MM.1S (cell line): ENCODE data around the gene POU2F2.

Experiments
- DNase-seq: peaks from one replicate; pipeline ENCODE4 v3.0.0-alpha.2; 2015
- H2AFZ ChIP-seq: fragments of 300-600 bp; sonication (generic); 2 replicates; pipeline ENCODE4 v1.6.0; 2016; ENCODE audit warnings: antibody characterized with exemption, low read length
- H3F3A ChIP-seq: fragments of 300-600 bp; sonication (generic); 2 replicates; pipeline ENCODE4 v1.6.1; 2016; ENCODE audit warnings: mild to moderate bottlenecking, antibody characterized with exemption, low read length, moderate library complexity, mixed read lengths; ENCODE audit not compliant: insufficient read depth
- H3K27ac ChIP-seq: fragments of 300-600 bp; sonication (generic); 2 replicates; pipeline ENCODE4 v1.5.1; 2016; ENCODE audit warnings: mild to moderate bottlenecking, low read length
- H3K27me3 ChIP-seq: fragments of 300-600 bp; sonication (generic); replicated peaks from 2 replicates; pipeline ENCODE4 v1.6.0; 2016; ENCODE audit warnings: low read length; ENCODE audit not compliant: insufficient read depth
- H3K36me3 ChIP-seq: fragments of 300-600 bp; sonication (generic); replicated peaks from 2 replicates; pipeline ENCODE4 v1.6.1; 2016; ENCODE audit warnings: mild to moderate bottlenecking, low read length, mixed read lengths; ENCODE audit not compliant: insufficient read depth
- H3K4me1 ChIP-seq: fragments of 300-600 bp; sonication (generic); 2 replicates; pipeline ENCODE4 v1.6.1; 2016; ENCODE audit warnings: low read length, mixed read lengths
- H3K4me2 ChIP-seq: fragments of 300-600 bp; sonication (generic); 2 replicates; pipeline ENCODE4 v1.6.0; 2016; ENCODE audit warnings: low read depth, low read length
- H3K4me3 ChIP-seq: fragments of 300-600 bp; sonication (generic); 2 replicates; pipeline ENCODE4 v1.5.1; 2016; ENCODE audit warnings: low read length, mixed read lengths
- H3K79me2 ChIP-seq: fragments of 300-600 bp; sonication (generic); 2 replicates; pipeline ENCODE4 v1.6.1; 2016; ENCODE audit warnings: mixed run types, low read length, mixed read lengths
- H3K9ac ChIP-seq: fragments of 300-600 bp; sonication (generic); 2 replicates; pipeline ENCODE4 v1.6.1; 2016; ENCODE audit warnings: low read length, mixed read lengths
- H3K9me2 ChIP-seq: fragments of 300-600 bp; sonication (generic); replicated peaks from 2 replicates; pipeline ENCODE4 v1.6.1; 2016; ENCODE audit warnings: mild to moderate bottlenecking, low read length, mixed read lengths; ENCODE audit not compliant: insufficient read depth
- H3K9me3 ChIP-seq: fragments of 300-600 bp; sonication (generic); replicated peaks from 2 replicates; pipeline ENCODE4 v1.6.1; 2016; ENCODE audit warnings: mild to moderate bottlenecking, low read length, mixed read lengths; ENCODE audit not compliant: insufficient read depth
- H4K20me1 ChIP-seq: fragments of 300-600 bp; sonication (generic); 2 replicates; pipeline ENCODE4 v1.6.1; 2016; ENCODE audit warnings: mild to moderate bottlenecking, low read length, moderate library complexity, mixed read lengths; ENCODE audit not compliant: insufficient read depth
- EZH2 ChIP-seq: fragments of 300-600 bp; sonication (generic); optimal IDR thresholded peaks from 2 replicates; pipeline ENCODE3; 2017; ENCODE audit warnings: low read depth, mild to moderate bottlenecking, antibody characterized with exemption, low read length, mixed read lengths
- EZH2phosphoT487 ChIP-seq: fragments of 300-600 bp; sonication (generic); IDR thresholded peaks from 2 replicates; pipeline ENCODE4 v1.6.1; 2018; ENCODE audit warnings: antibody characterized with exemption, low read length
- TF ChIP-seq, protein P1 (sequence below): fragments of 300-600 bp; sonication (generic); IDR thresholded peaks from 2 replicates; pipeline ENCODE4 v1.5.1; 2016; ENCODE audit warnings: antibody characterized with exemption, low read length, mixed read lengths

Gene POU2F2

DNA sequence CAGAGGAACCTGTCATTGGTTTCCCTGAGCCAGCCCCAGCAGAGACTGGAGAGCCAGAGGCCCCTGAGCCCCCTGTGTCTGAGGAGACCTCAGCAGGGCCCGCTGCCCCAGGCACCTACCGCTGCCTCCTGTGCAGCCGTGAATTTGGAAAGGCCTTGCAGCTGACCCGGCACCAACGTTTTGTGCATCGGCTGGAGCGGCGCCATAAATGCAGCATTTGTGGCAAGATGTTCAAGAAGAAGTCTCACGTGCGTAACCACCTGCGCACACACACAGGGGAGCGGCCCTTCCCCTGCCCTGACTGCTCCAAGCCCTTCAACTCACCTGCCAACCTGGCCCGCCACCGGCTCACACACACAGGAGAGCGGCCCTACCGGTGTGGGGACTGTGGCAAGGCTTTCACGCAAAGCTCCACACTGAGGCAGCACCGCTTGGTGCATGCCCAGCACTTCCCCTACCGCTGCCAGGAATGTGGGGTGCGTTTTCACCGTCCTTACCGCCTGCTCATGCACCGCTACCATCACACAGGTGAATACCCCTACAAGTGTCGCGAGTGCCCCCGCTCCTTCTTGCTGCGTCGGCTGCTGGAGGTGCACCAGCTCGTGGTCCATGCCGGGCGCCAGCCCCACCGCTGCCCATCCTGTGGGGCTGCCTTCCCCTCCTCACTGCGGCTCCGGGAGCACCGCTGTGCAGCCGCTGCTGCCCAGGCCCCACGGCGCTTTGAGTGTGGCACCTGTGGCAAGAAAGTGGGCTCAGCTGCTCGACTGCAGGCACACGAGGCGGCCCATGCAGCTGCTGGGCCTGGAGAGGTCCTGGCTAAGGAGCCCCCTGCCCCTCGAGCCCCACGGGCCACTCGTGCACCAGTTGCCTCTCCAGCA, 52.1 kb downstream of the POU2F2 start:
- Histone ChIP-seq H3K4me1 (no peaks in the 10 kb centered on the region), H3K9me2 (no peaks in the 10 kb centered on the region), H3F3A (no peaks in the 10 kb centered on the region), H3K79me2 (peaks cover 60% of the 10 kb centered on the region), H4K20me1 (peaks cover 4% of the 10 kb centered on the region), H3K9me3 (no peaks in the 10 kb centered on the region), H3K4me2 (no peak overlapping the region), H2AFZ (no peak overlapping the region), H3K27me3 (no peaks in the 10 kb centered on the region), H3K27ac (no peak overlapping the region), H3K4me3 (no peak overlapping the region), H3K36me3 (peaks cover 24% of the 10 kb centered on the region), H3K9ac (no peak overlapping the region)
- no peak for TF ChIP-seq EZH2phosphoT487
- TF ChIP-seq, protein P1, sequence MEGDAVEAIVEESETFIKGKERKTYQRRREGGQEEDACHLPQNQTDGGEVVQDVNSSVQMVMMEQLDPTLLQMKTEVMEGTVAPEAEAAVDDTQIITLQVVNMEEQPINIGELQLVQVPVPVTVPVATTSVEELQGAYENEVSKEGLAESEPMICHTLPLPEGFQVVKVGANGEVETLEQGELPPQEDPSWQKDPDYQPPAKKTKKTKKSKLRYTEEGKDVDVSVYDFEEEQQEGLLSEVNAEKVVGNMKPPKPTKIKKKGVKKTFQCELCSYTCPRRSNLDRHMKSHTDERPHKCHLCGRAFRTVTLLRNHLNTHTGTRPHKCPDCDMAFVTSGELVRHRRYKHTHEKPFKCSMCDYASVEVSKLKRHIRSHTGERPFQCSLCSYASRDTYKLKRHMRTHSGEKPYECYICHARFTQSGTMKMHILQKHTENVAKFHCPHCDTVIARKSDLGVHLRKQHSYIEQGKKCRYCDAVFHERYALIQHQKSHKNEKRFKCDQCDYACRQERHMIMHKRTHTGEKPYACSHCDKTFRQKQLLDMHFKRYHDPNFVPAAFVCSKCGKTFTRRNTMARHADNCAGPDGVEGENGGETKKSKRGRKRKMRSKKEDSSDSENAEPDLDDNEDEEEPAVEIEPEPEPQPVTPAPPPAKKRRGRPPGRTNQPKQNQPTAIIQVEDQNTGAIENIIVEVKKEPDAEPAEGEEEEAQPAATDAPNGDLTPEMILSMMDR = no peak
- TF ChIP-seq EZH2 = no peak
- DNase-seq = no peak

DNA sequence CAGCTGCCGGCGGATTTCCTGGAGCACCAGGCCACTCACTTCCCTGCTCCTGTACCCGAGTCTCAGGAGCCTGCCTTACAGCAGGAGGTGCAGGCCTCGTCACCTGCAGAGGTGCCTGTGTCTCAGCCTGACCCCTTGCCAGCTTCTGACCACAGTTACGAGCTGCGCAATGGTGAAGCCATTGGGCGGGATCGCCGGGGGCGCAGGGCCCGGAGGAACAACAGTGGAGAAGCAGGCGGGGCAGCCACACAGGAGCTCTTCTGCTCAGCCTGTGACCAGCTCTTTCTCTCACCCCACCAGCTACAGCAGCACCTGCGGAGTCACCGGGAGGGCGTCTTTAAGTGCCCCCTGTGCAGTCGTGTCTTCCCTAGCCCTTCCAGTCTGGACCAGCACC, 53.0 kb downstream of the POU2F2 start:
- Histone ChIP-seq H3K36me3 (peaks cover 24% of the 10 kb centered on the region), H3K27me3 (no peaks in the 10 kb centered on the region), H2AFZ (no peak overlapping the region), H3K4me3 (no peak overlapping the region), H3K4me2 (no peak overlapping the region), H3K79me2 (peaks cover 60% of the 10 kb centered on the region), H3K27ac (no peak overlapping the region), H3K9me3 (no peaks in the 10 kb centered on the region), H3F3A (peaks cover 3% of the 10 kb centered on the region; the same call in 1 of the 2 replicates), H3K9me2 (no peaks in the 10 kb centered on the region), H4K20me1 (peaks cover 4% of the 10 kb centered on the region), H3K9ac (no peak overlapping the region), H3K4me1 (0 out of 2 replicates have a peak, but pooled peaks cover 3% of the 10 kb centered on the region)
- no peak for DNase-seq
- TF ChIP-seq, protein P1 = no peak
- TF ChIP-seq EZH2 (no peak), EZH2phosphoT487 (no peak)

DNA sequence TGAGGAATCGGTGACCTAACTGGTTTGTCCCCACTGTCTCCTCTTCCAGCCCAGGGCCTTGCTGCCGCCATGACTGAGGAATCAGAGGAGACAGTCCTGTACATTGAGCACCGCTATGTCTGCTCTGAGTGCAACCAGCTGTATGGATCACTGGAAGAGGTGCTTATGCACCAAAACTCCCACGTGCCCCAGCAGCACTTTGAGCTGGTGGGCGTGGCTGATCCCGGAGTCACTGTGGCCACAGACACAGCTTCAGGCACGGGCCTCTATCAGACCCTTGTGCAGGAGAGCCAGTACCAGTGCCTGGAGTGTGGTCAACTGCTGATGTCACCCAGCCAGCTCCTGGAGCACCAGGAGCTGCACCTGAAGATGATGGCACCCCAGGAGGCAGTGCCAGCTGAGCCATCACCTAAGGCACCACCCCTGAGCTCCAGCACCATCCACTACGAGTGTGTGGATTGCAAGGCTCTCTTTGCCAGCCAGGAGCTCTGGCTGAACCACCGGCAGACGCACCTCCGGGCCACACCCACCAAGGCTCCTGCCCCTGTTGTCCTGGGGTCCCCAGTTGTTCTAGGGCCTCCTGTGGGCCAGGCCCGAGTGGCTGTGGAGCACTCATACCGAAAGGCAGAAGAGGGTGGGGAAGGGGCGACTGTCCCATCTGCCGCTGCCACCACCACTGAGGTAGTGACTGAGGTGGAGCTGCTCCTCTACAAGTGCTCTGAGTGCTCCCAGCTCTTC, 53.5 kb downstream of the POU2F2 start:
- H3K9me2 ChIP-seq = no peaks in the 10 kb centered on the region
- H3K4me3 ChIP-seq = no peak overlapping the region
- no peaks in the 10 kb centered on the region for H3K27me3 ChIP-seq
- no peak overlapping the region for H3K4me2 ChIP-seq
- H2AFZ ChIP-seq = no peak overlapping the region
- 0 out of 2 replicates have a peak, but pooled peaks cover 3% of the 10 kb centered on the region for H3K4me1 ChIP-seq
- H3K79me2 ChIP-seq = peaks cover 60% of the 10 kb centered on the region
- H3K9ac ChIP-seq = no peak overlapping the region
- peaks cover 24% of the 10 kb centered on the region for H3K36me3 ChIP-seq
- no peak for DNase-seq
- H3F3A ChIP-seq = peaks cover 3% of the 10 kb centered on the region; the same call in 1 of the 2 replicates
- H3K27ac ChIP-seq = no peak overlapping the region
- H3K9me3 ChIP-seq = no peaks in the 10 kb centered on the region
- peaks cover 4% of the 10 kb centered on the region for H4K20me1 ChIP-seq
- TF ChIP-seq, protein P1 = no peak
- no peak for TF ChIP-seq EZH2phosphoT487
- TF ChIP-seq EZH2 = no peak
